Stimulated activated CD8-positive, alpha-beta memory T cell treated with anti-CD3 and anti-CD28 coated beads, Interleukin-7, amount 100 ng/mL, for 4 hours (primary cell): Measurements from ENCODE around the gene NCKAP5L.
A peak's percentile ranks its signal among the peaks of the same experiment; 100 is the strongest.
"Not testable (repeated sequence)": the region's sequence is repeated elsewhere in the genome, so short reads cannot be mapped to it uniquely, and the experiment has no call there.

Source experiments
- DNase-seq, 2 donors: peaks; one replicate each; pipeline ENCODE4 v3.0.0-alpha.2; 2020; ENCODE audit warnings: low read depth in 2 of 2

NCKAP5L gene

DNA sequence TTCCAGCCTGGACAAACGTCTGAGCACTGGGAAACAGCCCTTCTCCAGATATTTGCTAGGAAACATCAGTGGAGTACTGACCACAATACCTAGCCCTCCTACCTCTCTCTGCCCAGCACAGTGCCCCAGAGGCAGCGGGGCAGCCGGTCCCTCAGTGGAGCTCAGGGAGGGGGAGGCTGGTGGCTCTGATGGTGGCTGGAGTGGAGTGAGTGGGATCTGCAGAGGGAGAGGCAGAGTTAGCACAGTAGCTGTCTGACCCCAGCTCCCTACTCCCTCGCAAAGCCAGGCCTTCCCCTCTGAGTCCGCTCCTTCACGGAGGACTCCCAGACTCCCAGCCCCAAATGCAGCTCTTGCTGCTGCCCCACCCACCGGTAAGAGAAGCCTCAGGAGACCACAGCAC, 30.0 kb downstream of the NCKAP5L start:
- DNase-seq: no peak

DNA sequence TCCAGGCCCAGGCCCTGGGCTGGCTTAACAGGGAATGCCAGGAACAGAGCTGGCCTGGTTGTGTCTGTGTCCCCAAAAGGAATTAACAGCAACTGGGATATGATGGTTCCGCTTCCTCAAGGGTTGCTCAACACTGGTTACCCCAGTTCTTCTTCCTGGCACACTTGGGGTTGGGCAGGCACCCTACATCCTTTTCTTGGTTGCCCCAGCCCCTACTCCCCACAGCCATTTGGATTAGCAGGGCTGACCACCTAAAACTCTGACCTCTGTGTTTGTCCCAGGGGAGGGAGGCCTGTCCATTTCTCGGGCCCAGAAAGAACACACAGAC, 30.8 kb downstream of the NCKAP5L start:
- DNase-seq: no peak

DNA sequence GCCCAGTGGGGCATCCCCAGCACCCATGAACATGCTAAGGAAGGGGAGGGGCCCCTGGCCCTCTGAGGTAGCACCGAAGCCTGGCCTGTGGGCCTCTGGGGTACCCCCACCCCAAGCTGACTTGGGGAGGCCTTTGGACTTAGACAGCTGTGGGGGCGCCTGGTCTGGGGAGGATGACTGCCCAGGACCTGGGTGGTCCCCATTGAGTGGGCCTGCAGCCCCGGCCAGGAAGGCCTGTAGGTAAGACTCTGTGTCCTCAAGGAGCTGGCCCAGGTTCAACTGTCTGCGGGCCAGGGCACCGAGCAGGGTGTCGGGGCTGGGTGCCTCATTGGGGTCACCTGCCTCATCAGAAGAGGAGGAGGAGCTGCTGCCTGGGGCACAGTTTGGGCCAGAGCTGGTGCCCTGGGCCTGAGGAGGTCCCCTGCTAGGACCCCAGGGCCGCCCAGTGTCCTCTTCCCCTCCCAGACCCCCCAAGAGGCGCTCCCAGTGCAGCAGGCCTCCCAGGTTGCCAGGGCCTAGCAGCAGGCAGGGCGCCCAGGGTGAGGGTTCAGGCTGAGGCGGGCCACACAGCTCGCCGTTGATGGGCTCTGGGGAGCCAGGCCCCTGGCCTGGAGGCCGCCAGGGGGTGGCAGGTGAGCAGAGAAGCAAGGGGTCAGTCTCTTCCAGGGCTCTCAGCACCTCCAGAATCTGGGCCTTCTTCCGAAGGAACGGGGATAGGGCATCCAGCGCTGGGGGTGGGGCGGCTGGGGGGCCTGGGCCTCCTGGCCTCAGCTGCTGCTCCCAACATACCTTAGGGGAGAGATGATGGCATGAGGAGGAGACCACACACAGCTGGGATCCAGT, 31.4 kb downstream of the NCKAP5L start:
- no peak for DNase-seq

DNA sequence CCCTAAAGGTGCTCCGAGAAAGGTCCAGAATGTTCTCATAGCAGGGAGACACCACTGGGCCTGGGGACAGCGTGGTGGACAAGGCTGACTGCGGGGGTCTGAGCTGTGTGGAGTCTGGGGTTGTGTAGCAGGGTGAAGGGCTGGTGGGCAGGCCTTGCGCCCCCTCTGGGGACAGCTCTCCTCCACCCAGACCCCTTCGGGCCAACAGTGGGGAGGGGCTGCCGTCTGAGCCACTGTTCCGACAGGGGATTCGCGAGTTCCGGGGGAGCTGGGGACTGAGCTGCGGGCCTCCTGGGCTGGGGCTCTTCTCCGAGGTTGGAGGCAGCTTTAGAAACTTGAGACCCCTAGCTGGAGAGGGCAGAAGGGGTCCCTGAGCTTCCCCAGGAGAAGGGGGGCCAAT, 32.1 kb downstream of the NCKAP5L start:
- DNase-seq: no peak

DNA sequence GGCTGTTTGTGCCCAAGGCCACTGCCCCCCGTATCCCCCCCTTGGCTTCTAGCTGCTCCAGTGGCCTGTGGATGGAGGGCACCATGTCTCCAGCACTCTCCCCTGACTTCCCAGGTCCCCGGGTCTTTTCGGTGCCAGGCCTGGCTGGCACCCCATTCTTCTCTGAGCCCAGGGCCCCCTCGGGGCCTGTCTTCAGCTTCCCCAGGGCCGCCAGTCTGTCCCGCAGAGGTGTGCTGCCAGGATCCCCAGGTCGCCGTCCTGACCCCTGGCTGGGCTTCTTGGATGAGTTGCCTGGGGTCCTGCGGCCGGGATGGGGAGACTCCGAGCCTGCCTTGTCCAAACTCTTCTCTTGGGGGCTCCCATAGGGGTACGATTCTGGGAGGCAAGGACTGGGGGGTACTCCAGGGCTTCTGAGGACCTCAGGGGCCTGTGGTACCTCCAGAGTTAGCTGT, 32.5 kb downstream of the NCKAP5L start:
- DNase-seq: no peak

DNA sequence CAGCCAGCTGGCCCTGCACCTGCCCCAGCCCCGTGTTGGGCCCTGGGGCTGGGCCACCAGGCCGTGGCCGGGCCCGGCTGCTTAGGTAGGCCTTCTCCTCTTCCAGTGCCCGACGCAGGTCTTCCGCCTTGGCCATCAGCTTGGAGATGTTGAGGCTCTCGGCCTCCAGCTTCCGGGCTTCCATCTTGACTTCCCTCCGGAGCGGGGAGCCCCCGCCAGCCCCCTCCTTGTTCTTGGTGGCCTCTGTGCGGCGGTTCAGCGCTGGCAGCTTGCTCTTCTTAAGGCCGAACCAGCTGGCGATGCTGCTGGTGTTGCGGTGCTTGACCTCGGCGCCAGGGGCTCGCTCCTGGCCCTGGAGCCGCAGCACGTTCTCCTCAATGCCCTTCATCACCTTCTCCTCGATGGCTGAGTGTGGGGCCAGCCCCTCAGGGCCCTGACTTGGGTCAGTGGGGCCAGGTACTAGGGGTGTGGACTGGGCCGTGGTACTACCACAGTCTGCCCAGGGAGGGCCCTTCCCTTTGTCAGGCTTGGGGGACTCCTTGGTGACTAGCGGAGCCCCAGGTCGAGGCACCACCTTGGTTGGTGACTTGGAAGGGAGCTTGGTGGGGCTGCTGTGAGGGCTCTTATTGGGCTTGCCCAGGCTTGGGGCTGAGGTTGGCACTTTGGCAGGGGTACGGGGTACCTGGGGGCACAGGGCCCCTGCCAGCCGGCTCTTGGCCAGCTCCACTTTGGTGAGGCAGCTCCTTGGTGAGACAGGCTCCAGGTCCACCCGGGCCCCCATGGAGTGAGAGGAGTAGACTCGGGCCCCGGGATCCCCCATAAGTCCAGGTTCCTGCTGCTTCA, 33.2 kb downstream of the NCKAP5L start:
- DNase-seq: no peak

DNA sequence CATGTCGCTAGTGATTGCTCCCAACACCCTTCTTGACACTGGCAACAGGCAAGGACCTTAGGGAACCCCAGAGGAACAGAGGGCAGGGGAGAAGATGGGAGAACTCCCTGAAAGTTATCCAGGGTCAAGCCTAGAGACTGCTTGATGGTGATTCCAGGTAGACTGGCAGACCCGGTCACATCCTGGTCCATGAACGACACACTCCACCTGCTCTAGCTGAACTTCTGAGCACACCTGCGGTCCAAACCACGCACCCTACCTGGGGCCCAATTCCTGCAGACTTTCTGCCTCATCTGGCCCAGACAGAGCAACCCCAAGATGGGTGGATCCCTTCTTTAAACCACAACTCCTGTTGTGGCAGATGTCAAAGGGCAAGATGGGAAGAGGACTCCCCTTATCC, 34.2 kb downstream of the NCKAP5L start:
- DNase-seq: no peak

DNA sequence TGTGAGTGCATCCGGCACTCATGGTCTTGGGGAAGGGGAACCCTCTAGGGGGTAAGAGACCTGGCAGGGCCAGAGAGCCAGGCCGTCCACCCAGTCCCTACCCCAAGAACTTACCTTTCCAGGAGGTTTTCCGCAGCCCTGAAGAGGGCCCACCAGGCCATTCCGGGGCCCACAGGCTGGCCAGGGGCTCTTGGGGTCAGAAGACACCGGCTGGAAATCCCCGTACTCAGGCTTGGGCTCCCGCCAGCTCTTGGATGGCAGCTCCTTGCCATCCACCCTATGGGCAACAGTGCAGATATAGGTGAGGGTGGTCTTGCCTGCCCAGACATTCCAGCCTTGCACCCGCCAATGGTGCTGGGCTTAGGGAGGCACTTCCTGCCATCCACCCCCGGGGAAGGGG, 34.6 kb downstream of the NCKAP5L start:
- DNase-seq: no peak

DNA sequence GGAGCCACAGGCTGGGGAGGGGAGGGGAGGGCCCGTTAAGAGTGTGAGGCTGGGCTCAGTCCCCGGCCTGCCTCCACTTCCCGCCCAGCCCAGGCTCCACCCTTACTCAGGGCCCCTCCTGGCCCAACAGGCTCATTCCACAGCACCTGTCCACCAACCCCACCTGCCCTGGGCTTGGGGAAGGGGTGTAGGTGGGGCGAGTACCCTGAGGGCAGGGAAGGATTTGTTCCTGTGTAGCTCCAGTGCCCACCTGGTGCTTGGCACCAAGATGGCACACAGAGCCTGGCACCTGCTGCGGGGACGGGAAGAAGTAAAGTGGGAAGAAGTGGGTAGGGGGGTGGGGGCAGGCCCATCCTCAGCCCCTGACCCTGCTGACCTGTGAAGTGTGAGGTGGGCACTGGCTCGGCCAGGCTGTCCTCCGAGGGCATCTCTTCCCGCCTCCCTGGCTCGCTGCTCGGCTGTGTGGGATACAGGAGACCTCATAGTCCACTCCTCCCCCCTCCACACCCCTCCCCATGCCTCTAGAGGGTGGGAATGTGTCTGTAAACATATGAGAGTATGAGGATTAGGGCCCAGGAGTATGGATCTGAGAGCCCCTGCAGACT, 35.1 kb downstream of the NCKAP5L start:
- no peak for DNase-seq

DNA sequence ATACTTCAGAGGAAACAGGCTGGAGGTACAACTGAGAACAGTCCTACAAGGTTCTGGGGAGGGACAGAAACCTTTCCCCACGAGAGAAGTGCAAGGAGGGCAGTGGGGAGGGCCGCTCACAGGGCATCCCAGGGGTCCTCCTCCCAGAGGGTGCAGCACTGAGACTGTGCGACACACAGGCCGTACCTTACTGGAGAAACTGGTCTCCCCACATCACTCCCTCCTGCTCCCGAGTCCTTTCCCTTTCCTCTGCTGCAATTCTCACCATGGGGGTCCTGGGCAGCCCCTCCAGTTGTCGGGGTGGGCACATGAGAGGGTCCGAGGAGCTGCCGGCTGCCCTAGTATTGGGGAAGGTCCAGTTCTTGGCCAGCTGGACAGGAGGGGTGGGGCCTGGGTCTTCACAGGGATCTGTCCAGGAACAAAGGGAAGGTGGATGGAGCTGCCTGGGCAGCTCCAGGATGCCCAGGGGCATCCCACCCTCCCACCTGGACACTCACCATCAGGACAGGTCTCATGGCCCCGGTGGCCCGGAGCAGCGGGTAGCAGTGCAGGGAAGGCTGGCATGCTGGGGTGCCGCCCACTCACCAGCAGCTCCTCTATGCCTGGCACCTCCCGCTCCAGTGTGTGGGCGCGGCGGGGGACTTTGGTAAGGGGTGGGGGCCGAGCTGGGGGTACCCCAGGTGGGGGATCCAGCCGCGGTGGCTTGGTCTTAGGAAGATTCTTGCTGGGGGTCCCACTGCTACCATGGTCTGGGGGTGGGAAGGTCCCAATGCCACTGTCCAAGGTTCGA, 35.8 kb downstream of the NCKAP5L start:
- no peak for DNase-seq

DNA sequence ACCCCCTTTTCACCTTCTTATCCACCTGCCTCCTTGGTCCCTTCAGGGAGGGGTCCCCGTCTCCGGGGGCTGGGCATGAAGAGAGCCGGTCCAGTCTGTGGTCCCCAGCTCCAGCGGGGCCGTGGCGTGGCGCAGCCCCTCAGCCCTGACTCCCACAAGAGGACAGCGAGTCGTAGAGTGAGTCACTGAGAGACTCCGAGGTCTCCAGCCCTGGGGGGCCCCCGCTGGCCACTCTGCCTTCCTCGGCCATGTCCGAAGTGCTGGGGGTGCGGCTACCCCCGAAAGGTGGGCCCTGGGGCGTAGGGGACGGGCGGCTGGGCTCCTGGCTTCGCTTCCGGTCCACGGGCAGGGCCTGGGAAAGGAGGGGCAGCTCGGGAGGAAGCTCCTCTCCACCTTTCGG, 36.5 kb downstream of the NCKAP5L start:
- no peak for DNase-seq

DNA sequence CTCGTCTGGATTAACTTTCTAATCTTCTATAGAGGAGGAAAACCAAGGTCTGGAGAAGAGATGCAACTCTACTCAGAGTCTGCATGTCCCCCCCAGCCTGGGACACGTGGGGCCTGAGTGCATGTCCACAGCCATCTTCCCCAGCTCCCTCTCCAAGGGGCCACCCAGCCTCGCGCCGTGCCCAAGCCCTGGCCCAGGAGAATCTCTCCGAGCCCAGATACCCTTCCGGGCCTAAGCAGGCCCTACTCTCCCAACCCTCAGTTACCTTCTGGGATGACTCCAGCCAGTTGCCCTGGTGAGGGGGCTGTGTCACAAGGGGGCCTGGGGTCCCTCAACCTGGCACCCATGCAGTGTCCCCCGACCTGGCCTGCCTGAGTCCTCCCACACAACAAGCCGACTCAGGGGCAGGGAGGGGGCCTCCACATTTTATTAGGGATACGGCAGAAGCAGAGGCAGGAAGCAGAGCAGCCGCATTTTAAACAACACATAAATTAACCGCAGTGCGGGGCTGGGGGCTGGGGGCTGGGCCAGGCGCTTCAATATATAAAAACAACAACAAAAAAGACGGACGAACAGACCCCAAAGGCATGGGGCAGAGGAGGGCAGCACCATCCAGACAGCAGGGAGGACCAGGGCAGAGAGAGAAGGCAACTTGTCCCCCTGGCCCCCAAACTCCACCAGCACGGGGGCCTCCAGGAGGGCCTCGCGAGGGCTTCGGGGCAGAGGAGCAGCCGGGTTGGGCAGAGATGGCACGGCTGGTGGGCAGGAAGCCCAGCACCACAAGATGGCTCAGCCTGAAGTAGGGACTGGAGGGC, 37.3 kb downstream of the NCKAP5L start:
- DNase-seq: no peak

DNA sequence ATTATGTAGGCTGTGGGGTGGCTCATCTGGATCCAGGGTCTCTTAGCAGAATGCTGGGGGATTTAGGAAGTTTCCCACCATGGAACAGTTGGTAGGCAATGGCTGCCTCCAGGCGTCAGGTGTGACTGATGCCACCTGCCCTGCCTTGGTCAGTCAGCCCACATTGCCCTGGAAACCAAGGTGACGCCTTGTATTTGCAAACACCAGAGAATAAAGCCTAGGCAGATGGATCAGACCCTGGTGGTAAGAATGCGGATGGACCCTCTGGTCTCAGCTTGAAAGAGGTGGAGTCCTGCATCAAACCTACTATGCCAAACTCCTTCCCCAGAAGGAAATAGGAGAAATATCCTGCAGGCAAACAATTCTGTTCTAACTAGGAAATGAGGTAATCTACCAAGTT, 38.2 kb downstream of the NCKAP5L start:
- no peak for DNase-seq

DNA sequence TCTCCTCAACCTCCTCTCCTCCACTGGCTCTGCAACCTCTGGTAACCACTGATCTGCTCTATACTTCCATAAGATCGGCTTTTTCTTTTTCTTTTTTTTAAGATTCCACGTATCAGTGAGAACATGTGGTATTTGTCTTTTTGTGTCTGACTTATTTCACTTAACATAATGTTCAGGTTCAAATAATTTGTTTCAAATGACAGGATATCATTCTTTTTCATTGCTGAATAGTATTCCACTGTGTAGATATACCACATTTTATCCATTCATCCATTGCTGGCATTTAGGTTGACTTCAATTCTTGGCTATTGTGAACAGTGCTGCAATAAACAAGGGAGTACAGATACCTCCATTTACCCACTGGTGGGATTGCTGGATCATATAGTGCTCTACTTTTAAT, 40.5 kb downstream of the NCKAP5L start:
- DNase-seq: no peak

DNA sequence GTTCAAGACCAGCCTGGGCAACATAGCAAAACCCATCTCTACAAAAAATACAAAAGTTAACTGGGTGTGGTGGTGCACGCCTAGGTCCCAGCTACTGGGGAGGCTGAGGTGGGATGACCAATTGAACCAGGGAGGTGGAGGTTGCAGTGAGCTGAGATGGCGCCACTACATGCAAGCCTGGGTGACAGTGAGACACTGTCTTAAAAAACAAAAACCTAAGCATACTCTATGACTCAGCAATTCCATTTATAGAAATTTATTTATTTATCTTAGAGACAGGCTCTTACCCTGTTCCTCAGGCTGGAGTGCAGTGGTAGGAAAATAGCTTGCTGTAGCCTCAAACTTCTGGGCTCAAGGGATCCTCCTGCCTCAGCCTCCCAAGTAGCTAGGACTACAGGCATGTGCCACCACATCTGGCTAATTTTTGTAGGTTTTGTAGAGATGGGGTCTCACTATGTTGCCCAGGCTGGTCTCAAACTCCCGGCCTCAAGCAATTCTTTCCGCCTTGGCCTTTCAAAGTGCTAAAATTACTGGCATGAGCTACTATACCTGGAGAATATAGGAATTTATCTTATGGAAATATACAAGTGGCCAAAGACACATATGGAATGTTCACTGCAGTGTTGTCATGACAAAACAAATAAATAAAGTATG, 43.3 kb downstream of the NCKAP5L start:
- DNase-seq: no peak

DNA sequence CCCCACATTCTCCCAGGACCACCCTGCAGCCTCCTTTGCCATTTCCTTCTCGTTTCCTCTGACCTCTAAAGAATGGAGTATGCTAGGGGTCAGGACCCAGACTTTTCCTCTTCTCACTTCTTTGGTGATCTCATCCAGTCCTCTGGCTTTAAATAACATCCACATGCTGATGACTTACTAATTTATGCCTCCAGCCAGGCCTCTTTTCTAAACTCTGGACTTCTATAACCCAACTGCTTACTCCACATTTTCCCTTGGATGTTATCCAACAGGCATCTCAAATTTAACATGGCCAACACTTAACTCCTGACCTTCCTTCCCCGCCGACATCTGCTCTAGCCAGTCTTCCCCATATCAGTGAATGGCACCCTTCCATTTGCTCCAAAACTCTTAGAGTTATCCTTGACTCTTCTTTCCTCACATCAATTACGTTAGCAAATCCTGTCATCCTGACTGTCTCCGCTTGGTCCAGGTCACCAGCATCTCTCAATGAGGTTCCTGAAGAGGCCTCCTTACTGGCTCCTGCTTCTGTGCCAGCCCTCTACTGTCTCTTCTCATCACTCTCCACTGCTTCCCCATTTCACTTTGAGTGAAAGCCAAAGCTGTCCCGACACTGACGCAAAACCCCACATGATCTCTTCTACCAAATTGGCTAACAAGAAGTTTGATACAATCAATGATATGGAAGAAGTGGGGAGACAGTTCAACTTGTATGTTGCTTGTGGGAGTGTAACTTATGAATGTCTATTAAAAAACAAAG, 44.1 kb downstream of the NCKAP5L start:
- no peak for DNase-seq

DNA sequence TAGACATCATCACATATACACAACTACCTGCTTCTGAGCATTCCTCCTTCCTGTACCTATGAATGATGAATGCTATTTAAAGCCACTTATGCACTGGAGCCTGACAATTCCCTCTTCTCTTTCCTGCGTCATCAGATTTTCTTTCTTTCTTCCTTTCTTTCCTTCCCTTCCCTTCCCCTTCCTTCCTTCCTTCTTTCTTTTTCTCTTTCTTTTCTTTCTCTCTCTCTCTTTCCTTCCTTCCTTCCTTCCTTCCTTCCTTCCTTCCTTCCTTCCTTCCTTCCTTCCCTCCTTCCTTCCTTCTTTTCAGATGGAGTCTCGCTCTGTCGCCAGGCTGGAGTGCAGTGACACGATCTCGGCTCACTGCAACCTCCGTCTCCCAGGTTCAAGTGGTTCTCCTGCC, 47.3 kb downstream of the NCKAP5L start:
- DNase-seq: not testable (repeated sequence)

DNA sequence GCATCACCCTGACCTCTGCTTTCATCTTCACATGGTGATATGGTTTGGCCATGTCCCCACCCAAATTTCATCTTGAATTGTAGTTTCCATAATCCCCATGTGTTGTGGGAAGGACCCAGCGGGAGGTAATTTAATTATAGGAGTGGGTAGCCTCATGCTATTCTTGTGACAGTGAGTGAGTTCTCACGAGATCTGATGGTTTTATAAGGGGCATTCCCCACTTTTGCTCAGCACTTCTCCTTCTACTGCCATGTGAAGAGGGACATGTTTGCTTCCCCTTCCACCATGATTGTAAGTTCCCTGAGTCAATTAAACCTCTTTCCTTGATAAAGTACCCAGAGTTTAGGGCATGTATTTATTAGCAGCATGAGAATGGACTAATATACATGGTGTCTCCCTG, 48.6 kb downstream of the NCKAP5L start:
- no peak for DNase-seq

DNA sequence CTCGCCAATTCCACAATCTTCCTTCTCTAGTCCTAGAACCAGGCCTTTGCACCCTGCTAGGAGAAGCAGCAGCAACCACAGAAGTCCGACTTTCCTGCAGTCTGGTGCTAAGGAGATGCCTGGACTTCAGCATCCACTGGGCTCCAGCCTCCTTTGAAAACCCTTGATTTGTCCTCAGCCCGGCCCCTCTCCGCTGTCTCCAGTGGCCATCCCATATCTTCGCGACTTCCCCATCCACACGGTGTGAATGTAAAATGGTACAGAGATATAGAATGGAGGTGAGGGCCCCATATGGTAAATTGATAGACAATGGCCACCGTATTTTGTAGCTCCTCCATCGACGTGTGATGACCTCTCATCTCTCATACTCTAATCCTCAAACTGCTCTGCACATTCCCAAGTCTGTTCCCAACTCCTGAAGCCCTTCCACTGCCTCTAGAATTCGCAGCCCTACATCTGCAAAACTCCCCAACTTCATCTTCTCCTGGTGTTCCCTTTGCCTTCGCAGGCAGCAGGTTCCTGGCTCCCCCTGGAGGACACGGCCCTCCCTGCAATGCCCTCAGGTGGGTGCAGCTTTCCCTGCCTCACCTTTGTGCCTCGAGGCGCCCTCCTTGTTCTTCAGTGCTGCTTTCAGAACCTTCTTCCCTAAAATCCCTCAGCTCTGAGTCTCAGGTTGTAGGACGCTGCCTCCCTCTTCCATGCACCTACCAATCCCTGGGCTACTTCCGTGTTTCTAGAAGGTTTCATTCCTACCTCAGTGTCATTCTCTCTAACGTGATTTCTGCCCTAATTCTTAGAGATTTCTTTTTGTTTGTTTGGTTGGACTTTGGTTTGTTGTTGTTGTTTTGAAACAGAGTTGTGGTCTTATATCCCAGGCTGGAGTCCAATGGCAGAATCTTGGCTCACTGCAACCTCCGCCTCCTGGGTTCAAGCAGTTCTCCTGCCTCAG, 50.1 kb downstream of the NCKAP5L start:
- DNase-seq: peak; percentile 52 to 55
